HG03565 (cell line): Measurements from ENCODE around the gene IL1RAP.
"Not testable (repeated sequence)": the region's sequence is repeated elsewhere in the genome, so short reads cannot be mapped to it uniquely, and the experiment has no call there.

Experiments used
- ATAC-seq: cut with Tn5 transposase; IDR thresholded peaks from one replicate; pipeline ENCODE4 v1.9.1; 2021; ENCODE audit warnings: mild to moderate bottlenecking, moderate library complexity; ENCODE audit not compliant: unreplicated experiment

Gene IL1RAP

GRCh38 chr3:190505381-190506003 lies 8.4 kb upstream of the IL1RAP start:
- no peak for ATAC-seq

GRCh38 chr3:190506271-190506670 lies 7.6 kb upstream of the IL1RAP start:
- no peak for ATAC-seq

GRCh38 chr3:190512666-190513065 lies 1.2 kb upstream of the IL1RAP start:
- ATAC-seq = no peak

DNA sequence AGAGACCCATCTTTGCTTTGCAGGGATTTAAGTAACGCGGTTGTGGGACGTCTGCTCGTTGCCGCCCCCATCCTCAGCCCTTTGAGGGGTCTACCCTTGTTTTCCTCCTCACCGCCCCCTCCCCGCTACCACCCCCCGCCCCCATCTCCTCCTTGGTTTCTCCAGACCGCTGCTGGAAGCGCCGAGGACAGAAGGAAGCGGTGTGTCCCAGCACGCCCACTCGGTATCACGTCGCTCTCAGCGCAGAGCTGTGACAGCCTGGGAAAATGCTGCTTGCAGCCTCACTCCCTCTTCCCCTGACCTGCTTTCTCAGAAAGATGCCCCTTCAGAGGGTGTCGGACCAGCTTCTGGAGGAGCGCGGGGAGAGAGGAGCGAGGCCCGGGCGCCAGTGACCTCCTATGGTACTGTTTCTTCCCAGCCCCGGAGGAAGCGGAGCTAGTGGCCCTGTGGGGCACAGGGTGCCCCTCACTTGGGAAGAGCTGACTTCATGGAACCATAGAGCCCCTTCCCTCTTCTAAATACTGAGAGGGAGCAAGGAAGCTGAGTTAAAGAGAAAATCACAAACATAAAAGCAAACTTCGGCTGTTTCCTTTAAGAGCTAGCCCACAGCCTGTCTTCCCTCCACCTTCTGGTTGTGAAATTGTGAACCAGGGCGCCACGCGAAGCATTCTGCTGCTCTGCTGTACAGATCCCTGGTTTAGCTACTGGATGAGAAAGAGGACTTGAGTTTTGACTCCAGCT lies 698 bp downstream of the IL1RAP start:
- no peak for ATAC-seq

DNA sequence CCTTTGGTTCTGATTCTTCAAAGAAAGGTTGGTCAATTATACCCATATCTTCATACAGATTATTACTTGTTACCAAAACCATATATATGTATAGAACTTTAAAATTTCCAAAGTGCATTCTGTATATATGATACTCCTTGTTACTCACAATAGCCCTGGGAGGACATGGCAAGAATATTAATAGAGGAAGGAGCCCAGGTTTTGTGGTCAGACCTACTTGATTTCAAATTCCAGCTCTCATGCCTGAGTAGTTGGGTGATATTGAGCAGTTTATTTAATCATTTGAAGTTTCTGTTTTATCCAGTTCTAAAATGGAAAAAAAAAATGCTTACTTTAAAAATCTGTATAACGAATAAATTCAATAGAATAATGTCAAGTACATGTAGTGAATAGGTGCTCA lies 2.5 kb downstream of the IL1RAP start:
- no peak for ATAC-seq

- ATAC-seq = no peak
Measured at GRCh38 chr3:190517687-190518086, 3.8 kb downstream of the IL1RAP start.

DNA sequence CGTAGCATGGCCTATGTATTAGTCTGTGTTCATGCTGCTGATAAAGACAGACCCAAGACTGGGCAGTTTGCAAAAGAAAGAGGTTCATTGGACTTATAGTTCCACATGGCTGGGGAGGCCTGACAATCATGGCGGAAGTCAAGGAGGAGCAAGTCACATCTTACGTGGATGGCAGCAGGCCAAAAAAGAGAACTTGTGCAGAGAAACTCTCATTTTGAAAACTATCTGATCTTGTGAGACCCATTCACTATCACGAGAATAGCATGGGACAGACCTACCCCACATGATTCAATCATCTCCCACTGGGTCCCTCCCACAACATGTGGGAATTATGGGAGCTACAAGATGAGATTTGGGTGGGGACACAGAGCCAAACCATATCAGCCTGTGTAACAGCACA lies 4.6 kb downstream of the IL1RAP start:
- ATAC-seq = not testable (repeated sequence)

DNA sequence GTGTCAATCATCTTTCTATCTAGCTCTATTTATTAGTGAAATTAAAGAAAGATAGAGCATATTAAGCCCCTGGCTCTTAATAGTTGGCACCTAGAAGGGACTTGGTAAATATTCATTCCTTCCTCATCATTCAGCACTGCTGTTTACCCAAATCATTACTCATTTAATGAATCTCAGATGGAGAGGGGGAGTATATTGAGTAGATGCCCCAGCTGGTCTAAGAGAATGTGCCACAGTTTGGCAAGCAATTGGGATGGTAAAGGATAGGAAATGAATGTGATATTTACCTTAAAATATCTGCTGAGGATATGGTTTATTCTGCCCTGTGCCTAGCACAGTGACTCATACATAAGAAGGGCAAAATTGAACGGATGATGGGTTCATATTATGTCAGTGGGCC lies 6.0 kb downstream of the IL1RAP start:
- ATAC-seq = no peak

DNA sequence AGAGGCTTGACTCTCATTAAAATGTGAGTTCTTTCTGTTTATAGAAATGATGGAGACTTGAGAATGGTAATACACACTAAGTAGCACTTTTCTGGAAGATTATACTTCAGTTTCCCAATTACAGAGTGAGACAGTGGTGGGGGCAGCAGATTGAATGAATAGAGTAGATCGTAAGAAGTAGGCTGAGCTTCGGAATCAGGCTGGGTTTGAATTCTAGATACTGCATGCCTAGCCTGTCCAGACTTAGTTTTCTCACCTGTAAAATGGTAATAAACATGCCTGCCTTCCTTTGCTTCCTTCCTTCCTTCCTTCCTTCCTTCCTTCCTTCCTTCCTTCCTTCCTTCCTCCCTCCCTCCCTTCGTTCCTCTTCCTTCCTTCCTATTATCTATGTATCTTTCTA lies 8.1 kb downstream of the IL1RAP start:
- ATAC-seq = no peak

- ATAC-seq = no peak
Measured at GRCh38 chr3:190522621-190523222, 8.8 kb downstream of the IL1RAP start.

GRCh38 chr3:190524942-190525341 lies 11.1 kb downstream of the IL1RAP start:
- ATAC-seq = no peak

- ATAC-seq = no peak
Measured at GRCh38 chr3:190525634-190526033, 11.7 kb downstream of the IL1RAP start.

- ATAC-seq = no peak
Measured at GRCh38 chr3:190526787-190527762, 13.2 kb downstream of the IL1RAP start.

DNA sequence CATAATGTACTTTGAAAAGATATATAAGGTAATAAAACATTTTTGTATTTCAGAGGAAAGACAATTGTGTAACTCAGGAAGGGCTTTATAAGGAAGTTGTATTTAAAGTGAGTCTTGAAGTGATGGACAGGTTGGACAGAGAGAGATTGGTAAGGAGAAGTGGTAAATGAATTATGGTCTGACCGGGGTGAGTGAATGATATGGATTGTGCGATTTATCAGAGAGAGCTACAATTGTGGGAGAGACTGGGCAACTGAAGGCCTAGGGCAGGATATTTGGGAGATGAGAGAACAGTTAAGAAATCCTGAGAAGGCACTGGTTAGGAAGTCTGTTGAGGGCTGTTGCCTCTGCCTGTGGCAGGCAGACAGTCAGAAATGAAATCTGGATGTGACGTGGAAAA lies 14.8 kb downstream of the IL1RAP start:
- no peak for ATAC-seq

- ATAC-seq = no peak
Measured at GRCh38 chr3:190531406-190531805, 17.5 kb downstream of the IL1RAP start.

GRCh38 chr3:190532731-190533203 lies 18.9 kb downstream of the IL1RAP start:
- no peak for ATAC-seq

DNA sequence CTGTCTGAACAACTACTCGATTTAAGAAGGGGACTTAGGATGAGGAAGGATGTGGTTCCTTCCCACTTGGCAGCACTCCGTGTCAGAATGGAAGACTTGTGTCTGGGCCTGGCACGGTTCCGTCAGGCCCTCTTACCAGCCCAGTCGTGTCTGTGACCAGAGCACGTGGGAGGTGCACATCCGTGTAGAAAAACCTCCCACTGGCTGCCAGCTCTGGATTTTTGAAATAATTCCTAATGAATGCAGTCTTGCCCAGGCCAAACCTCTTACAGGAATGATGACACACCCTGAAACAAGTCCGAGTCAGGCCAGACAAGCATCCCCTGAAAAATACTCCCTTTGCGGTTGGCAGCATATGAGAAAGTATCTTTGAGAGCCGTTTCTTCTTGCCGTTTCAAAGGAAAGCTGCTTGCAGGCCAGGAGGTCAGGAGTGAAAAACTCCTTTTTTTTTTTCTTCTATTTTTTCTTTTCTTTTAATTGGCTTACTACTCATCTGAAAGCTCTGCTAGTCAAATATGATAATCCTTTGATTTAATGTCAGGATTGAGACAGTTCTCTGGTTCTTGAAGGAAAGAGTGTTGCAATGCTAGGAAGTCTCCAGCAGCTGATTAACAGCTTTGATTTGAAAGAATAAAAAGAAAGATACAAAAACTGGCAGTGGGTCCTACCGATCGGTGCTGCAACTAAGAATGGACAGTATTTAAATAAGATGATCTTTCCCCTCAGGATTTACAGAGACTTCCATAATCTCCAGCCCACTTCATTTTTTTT lies 19.8 kb downstream of the IL1RAP start:
- no peak for ATAC-seq

DNA sequence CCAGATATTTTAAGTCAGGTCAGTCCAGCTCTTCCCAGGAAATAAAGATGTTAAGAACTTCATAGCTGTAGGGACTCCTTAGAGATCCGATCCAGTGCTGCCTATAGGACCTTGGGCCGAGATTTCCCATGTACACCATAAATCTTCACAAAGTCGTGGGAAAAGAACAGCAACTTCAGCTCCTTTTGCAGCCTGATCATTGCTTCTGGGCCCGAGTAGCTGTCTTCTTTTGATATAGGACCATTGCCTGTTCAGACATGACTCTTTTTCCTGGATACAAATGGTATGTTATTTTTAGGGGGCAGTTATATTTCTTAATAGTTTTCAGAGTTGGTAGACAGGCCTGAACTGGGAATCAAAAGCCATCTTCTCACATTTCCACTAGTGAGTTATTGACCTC lies 20.5 kb downstream of the IL1RAP start:
- ATAC-seq = no peak

GRCh38 chr3:190534986-190535385 lies 21.1 kb downstream of the IL1RAP start:
- ATAC-seq = no peak

GRCh38 chr3:190537146-190537545 lies 23.3 kb downstream of the IL1RAP start:
- ATAC-seq = no peak
